Anterior cingulate cortex (tissue), 58 donors: ENCODE data around the gene HPS3.
"Not testable (repeated sequence)": the region's sequence is repeated elsewhere in the genome, so short reads cannot be mapped to it uniquely, and the experiment has no call there.

Experiments
- DNase-seq, 58 donors: peaks; one replicate each; lab custom pipeline; 2025; lab: John Stamatoyannopoulos, UW

HPS3 gene

DNA sequence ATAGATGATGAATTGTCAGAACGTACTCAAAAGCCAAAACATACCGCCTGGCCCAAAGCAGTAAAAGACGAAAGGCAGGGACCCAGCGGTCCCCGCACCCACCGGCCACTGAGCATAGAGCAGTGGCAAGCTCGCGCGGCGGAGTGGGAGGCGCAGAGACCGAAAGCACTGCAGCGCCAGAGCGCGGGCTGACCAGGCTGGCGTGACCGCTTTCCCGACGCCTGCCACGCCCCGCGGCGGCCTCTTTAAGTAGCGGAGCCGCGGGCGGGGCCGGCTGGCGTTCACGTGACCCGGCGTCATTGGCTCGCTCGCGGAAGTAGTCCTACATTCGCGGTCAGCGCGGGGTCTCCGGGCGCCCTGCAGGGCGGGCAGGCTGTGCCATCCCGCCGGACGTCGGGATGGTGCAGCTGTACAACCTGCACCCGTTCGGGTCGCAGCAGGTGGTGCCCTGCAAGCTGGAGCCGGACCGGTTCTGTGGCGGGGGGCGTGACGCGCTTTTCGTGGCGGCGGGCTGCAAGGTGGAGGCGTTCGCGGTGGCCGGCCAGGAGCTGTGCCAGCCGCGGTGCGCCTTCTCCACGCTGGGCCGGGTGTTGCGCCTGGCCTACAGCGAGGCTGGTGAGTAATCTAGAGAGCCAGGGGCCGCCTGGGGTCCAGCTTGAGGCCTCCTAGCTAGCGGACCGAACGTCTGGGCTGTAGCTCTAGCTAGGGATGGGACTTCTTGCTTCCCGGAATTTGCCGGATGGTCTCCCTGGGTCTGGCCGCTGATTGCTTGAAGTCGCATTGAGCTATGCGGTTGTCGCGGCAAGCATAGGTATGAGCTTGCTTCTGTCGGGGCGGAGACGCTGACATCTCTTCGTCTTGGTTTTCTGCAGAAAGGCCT is at the start of gene HPS3:
Gene HPS3, plus strand, starts transcription at position 313 of the 880 bp plus-strand sequence. Its CDS starts 86 bp downstream, at position 399.
- DNase-seq, result peak; percentile 28 to 93 (median 83)

DNA sequence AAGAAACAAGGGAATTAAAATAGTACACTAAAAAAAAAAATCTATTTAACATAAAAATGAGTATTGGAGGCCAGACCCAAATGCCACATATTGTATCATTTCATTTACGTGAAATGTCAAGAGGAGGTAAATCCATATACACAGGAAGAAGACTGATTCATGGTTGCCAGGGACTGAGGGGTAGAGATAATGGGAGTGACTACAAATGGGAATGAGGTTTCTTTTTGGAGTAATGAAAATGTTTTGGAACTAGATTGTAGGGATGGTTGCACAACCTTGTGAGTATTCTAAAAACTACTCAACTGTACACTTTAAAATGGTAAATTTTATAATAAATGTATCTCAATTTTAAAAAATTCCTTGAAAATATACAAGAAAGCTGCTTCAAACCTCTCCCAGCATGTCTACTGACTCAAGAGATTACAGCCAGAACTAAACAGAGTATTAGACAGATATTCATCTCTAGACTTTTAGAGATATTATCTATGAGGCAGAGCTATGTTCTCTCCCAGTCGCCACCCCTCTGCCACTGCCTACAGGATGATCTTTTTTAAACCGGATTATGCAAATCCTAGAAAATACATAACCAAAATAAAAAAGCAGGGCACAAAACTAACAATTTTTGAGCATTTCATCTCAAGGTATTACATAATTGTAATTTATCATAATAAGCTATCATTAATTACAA is 49.3 kb upstream of the HPS3 start:
- no peak for DNase-seq

DNA sequence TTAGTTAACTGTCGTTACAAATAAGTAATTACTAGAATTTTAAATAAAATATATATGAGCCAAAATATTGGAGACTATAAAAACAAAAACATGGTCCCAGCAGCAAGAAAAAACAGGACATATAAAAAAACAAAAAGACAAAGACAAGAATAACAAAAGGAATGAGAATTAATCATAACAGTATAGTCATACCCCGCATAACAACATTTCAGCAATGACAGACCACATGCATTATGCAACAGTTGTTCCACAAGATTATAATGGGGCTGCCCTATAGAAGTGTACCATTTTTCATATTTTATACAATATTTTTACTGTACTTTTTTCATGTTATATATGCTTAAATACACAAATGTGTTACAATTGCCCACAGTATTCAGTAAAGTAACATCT is 48.7 kb upstream of the HPS3 start:
- DNase-seq, result no peak

DNA sequence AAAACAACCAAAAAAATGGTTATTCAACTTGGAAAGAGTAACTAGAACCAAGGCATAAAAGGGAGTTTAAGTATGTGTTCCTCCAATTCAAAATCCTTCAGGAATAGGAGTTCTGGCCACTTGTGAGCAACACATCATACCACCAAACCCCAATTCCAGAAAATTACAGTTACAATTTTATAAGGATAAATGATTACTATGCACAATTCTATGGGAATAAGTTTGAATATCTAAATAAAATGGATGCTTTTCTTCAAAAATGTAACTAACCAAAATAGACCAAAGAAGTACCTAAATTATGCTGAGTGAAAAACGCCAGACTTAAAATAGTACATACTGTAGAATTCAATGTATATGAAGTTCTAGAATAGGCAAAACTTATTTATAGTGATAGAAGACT is 47.7 kb upstream of the HPS3 start:
- no peak for DNase-seq

DNA sequence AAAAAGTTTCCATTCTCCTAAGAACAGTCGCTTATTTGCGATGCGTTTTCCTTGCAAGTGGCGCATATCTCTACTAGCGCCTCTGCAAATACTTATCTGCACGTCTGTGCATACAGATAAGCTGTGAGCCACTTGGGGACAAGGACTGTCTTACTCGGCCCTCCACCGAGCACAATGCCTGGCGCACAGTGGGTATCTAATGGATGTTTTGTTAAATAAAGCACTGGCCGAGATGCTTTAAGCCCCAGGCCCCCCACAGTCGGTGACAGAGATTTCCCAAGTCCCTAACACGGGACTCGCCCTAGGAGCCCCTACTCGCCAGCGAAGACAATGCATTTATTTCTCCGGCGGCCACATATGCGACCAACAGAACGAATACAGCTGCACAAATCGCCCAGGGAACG is 43.6 kb upstream of the HPS3 start:
- DNase-seq, result peak in 19 of 58 donors; percentile 18 to 71 (median 50)

DNA sequence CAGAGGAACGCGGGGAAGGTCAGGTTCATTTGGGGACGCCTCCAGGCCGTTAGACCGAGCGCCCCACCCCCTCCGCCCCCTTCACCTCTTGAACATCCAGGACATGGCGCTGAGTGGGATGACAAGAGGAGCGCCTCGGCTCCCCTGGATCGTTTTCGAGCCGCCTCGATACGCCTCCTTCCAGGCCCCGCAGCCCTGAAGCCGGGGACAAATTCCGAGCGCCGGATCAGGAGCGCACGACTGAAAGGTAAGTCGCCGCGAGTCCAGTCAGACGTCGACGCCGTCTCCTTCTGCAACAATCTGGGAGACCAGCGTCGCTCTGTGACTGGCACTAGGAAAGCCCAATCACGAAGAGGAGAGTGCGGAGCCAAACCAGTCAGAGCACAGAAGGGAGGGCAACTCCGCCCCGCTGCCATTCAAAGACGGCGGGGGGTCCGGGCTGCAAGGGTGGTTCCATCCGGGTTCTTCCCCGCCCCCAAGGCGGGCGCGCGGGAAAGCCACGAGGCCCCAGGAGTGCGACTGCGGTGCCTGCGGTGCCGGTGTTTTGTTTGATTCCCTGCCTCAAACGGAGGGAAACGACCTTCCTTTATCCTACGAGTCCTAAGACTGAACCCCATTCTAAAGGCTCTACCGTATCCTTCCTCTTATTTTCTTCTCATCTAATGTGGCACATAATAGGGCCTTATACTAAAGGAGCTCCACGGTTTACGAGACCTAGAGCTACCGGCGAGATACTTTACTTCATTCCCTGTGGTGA is 43.0 kb upstream of the HPS3 start, which contains the start of gene HLTF:
Gene HLTF, minus strand, starts transcription at position 302 of the 757 bp plus-strand sequence. Its CDS starts 197 bp downstream, at position 105.
- DNase-seq, result peak; percentile 53 to 96 (median 91)

- DNase-seq, result peak in 2 of 58 donors; percentile 5 to 8
Measured at GRCh38 chr3:149087208-149087607, 42.2 kb upstream of the HPS3 start.

GRCh38 chr3:149089395-149089794 is 40.0 kb upstream of the HPS3 start:
- no peak for DNase-seq

- no peak for DNase-seq
Measured at GRCh38 chr3:149090461-149090860, 39.0 kb upstream of the HPS3 start.

- no peak for DNase-seq
Measured at GRCh38 chr3:149090907-149091306, 38.5 kb upstream of the HPS3 start.

- DNase-seq, result no peak
Measured at GRCh38 chr3:149091983-149092382, 37.5 kb upstream of the HPS3 start.

GRCh38 chr3:149095487-149095886 is 34.0 kb upstream of the HPS3 start:
- DNase-seq, result no peak

DNA sequence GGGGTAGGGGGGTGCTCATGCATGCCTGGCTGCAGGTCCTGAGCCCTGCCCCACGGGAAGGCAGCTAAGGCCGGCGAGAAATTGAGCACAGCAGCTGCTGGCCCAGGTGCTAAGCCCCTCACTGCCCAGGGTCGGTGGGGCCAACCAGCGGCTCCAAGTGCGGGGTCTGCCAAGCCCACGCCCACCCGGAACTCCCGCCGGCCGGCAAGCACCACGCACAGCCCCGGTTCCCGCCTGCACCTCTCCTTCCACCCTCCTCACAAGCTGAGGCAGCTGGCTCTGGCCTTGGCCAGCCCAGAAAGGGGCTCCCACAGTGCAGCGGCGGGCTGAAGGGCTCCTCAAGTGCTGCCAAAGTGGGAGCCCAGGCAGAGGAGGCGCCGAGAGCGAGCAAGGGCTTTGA is 31.5 kb upstream of the HPS3 start:
- DNase-seq, result not testable (repeated sequence)

GRCh38 chr3:149101154-149101553 is 28.3 kb upstream of the HPS3 start:
- no peak for DNase-seq

- no peak for DNase-seq
Measured at GRCh38 chr3:149101641-149102040, 27.8 kb upstream of the HPS3 start.

GRCh38 chr3:149104484-149104883 is 25.0 kb upstream of the HPS3 start:
- no peak for DNase-seq

DNA sequence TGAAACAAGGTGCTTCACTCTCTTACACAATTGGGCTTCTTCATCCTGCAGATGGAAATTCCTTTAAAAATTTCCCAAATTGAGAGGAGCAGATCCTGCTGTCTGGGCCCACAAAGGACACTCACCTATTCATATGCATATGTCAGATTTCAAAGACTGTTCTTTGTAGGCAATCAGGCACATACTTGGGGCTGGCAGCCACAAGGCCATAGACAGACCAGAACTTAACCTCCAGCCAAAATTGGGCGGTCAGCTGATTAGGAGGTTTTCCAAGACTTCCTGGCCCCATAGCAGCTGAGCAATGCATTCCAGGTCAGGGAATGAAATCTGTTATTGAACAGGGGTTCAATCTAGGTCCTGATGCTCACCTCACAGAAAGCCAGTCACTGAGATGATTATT is 15.0 kb upstream of the HPS3 start:
- DNase-seq, result peak in 12 of 58 donors; percentile 2 to 48 (median 14)

DNA sequence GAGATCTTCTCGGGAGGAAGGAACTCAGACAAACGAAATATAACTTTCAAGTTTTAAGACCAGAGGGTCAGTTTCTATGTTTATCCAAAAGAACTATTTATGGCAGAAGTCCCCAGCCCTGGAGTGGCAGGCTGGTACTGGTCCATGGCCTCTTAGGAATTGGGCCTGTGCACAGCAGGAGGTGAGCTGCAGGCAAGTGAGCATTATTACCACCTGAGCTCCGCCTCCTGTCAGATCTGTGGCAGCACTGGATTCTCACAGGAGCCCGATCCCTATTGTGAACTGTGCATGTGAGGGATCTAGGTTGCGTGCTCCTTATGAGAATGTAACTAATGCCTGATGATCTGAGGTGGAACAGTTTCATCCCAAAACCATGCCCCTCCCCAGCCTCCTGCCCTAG is 14.3 kb upstream of the HPS3 start:
- no peak for DNase-seq

GRCh38 chr3:149118724-149119123 is 10.7 kb upstream of the HPS3 start:
- no peak for DNase-seq

DNA sequence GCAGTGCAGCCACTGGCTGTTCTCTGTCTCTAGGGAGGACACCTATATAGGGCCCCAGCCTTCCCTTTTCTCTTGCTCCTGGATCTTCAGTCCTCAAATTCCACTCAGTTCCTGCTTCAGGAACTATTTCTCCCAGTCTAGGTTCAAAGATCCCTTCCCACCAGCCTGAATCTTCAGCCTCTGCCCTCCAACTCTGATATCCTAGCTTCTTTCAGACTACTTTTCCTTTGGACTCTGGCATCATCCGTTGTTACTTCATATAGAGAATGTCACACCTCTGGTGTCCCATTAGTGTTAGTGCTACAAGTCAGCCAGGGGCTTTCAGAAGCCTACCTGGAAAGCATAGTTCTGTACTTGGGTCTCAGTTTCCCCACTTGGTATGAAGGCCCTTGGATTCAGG is 10.0 kb upstream of the HPS3 start:
- DNase-seq, result no peak
